Measurements from ENCODE around the gene FAM227B. TPM values are rescaled to one million over a fixed set of nuclear protein-coding genes. Genes with fewer than 3 reads are reported as not detected.
"Not testable (repeated sequence)": the region's sequence is repeated elsewhere in the genome, so short reads cannot be mapped to it uniquely, and the experiment has no call there.

FAM227B gene
- polyA plus RNA-seq, 1 experiment: 6.1 TPM

GRCh38 chr15:49361370-49361769 is 259.2 kb downstream of the FAM227B start:
- TF ChIP-seq, protein P1, sequence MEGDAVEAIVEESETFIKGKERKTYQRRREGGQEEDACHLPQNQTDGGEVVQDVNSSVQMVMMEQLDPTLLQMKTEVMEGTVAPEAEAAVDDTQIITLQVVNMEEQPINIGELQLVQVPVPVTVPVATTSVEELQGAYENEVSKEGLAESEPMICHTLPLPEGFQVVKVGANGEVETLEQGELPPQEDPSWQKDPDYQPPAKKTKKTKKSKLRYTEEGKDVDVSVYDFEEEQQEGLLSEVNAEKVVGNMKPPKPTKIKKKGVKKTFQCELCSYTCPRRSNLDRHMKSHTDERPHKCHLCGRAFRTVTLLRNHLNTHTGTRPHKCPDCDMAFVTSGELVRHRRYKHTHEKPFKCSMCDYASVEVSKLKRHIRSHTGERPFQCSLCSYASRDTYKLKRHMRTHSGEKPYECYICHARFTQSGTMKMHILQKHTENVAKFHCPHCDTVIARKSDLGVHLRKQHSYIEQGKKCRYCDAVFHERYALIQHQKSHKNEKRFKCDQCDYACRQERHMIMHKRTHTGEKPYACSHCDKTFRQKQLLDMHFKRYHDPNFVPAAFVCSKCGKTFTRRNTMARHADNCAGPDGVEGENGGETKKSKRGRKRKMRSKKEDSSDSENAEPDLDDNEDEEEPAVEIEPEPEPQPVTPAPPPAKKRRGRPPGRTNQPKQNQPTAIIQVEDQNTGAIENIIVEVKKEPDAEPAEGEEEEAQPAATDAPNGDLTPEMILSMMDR (IDR thresholded peaks at IDR 0.05; ENCODE audit: low read depth, low read length): no peak
- Histone ChIP-seq H3K27ac (ENCODE audit: low read depth, low read length) (no peak overlapping the region), H3K4me3 (ENCODE audit: low read depth, low read length) (no peak overlapping the region), H3K9me3 (ENCODE audit: control insufficient read depth, insufficient read depth, low read length) (no peaks in the 10 kb centered on the region), H3K27me3 (ENCODE audit: control insufficient read depth, insufficient read depth, low read length) (no peaks in the 10 kb centered on the region)
- ChIA-PET POLR2A (no interaction called here), CTCF (interaction anchor here (0.5 to 0.6 kb wide), 2 partner anchors 85 to 772 kb away, joined by 3 to 6 read pairs; no protein-coding TSS in a partner anchor)
- no peak for DNase-seq (ENCODE audit: low read depth, low spot score)

DNA sequence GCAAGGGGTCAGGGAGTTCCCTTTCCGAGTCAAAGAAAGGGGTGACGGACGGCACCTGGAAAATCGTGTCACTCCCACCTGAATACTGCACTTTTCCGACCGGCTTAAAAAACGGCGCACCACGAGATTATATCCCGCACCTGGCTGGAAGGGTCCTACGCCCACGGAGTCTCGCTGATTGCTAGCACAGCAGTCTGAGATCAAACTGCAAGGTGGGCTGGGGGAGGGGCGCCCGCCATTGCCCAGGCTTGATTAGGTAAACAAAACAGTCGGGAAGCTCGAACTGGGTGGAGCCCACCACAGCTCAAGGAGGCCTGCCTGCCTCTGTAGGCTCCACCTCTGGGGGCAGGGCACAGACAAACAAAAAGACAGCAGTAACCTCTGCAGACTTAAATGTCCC is 266.2 kb downstream of the FAM227B start:
- H3K9me3 ChIP-seq (ENCODE audit: control insufficient read depth, insufficient read depth, low read length); H3K27me3 ChIP-seq (ENCODE audit: control insufficient read depth, insufficient read depth, low read length); POLR2A ChIA-PET; DNase-seq (ENCODE audit: low read depth, low spot score); CTCF ChIA-PET; H3K27ac ChIP-seq (ENCODE audit: low read depth, low read length); H3K4me3 ChIP-seq (ENCODE audit: low read depth, low read length): not testable (repeated sequence)

- H3K27me3 ChIP-seq (ENCODE audit: control insufficient read depth, insufficient read depth, low read length): no peaks in the 10 kb centered on the region
- ChIA-PET CTCF (no interaction called here), POLR2A (no interaction called here)
- TF ChIP-seq, protein P1 (IDR thresholded peaks at IDR 0.05; ENCODE audit: low read depth, low read length): no peak
- H3K27ac ChIP-seq (ENCODE audit: low read depth, low read length): no peak overlapping the region
- H3K4me3 ChIP-seq (ENCODE audit: low read depth, low read length): no peak overlapping the region
- no peaks in the 10 kb centered on the region; the same call in none of the 2 replicates for H3K9me3 ChIP-seq (ENCODE audit: control insufficient read depth, insufficient read depth, low read length)
- DNase-seq (ENCODE audit: low read depth, low spot score): no peak
These were observed 277.1 kb downstream of the FAM227B start for GRCh38 chr15:49343546-49343945.

DNA sequence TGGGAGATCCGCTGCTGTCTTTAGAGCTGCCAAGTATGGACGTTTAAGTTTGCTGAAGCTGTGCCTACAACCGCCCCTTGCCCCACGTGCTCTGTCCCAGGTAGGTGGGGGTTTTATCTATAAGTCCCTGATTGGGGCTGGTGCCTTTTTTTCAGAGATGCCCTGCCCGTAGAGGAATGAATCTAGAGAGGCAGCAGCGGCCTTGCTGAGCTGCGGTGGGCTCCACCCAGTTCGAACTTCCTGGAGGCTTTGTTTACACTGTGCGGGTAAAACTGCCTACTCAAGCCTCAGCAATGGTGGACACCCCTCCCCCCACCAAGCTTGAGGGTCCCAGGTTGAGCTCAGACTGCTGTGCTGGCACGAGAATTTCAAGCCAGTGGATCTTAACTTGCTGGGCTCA is 281.0 kb downstream of the FAM227B start:
- ChIA-PET CTCF (no interaction called here), POLR2A (interaction anchor here (0.6 kb wide), 1 partner anchor 756 kb away, joined by 3 read pairs; no protein-coding TSS in a partner anchor)
- H3K9me3 ChIP-seq (ENCODE audit: control insufficient read depth, insufficient read depth, low read length): no peaks in the 10 kb centered on the region; the same call in none of the 2 replicates
- H3K4me3 ChIP-seq (ENCODE audit: low read depth, low read length): no peak overlapping the region
- no peak overlapping the region for H3K27ac ChIP-seq (ENCODE audit: low read depth, low read length)
- TF ChIP-seq, protein P1 (IDR thresholded peaks at IDR 0.05; ENCODE audit: low read depth, low read length): no peak
- no peaks in the 10 kb centered on the region for H3K27me3 ChIP-seq (ENCODE audit: control insufficient read depth, insufficient read depth, low read length)
- DNase-seq (ENCODE audit: low read depth, low spot score): no peak

GRCh38 chr15:49331951-49332350 is 288.7 kb downstream of the FAM227B start:
- TF ChIP-seq, protein P1 (IDR thresholded peaks at IDR 0.05; ENCODE audit: low read depth, low read length): no peak
- DNase-seq (ENCODE audit: low read depth, low spot score): no peak
- CTCF ChIA-PET: no interaction called here
- POLR2A ChIA-PET: no interaction called here
- H3K27me3 ChIP-seq (ENCODE audit: control insufficient read depth, insufficient read depth, low read length): no peaks in the 10 kb centered on the region
- no peak overlapping the region for H3K27ac ChIP-seq (ENCODE audit: low read depth, low read length)
- H3K9me3 ChIP-seq (ENCODE audit: control insufficient read depth, insufficient read depth, low read length): no peaks in the 10 kb centered on the region
- no peak overlapping the region for H3K4me3 ChIP-seq (ENCODE audit: low read depth, low read length)

GRCh38 chr15:49331442-49331841 is 289.2 kb downstream of the FAM227B start:
- DNase-seq (ENCODE audit: low read depth, low spot score): no peak
- Histone ChIP-seq H3K4me3 (ENCODE audit: low read depth, low read length) (no peak overlapping the region), H3K9me3 (ENCODE audit: control insufficient read depth, insufficient read depth, low read length) (no peaks in the 10 kb centered on the region), H3K27me3 (ENCODE audit: control insufficient read depth, insufficient read depth, low read length) (no peaks in the 10 kb centered on the region), H3K27ac (ENCODE audit: low read depth, low read length) (no peak overlapping the region)
- ChIA-PET CTCF (no interaction called here), POLR2A (no interaction called here)
- TF ChIP-seq, protein P1 (IDR thresholded peaks at IDR 0.05; ENCODE audit: low read depth, low read length): no peak
